ENCODE results near the gene EPHB4. TPM values are rescaled to one million over a fixed set of nuclear protein-coding genes. Genes with fewer than 3 reads are reported as not detected.
A peak's percentile ranks its signal among the peaks of the same experiment; 100 is the strongest.

EPHB4 gene
- total RNA-seq, 2 donors from 2014 or later = 106 to 117 TPM

- TF ChIP-seq, protein P1, sequence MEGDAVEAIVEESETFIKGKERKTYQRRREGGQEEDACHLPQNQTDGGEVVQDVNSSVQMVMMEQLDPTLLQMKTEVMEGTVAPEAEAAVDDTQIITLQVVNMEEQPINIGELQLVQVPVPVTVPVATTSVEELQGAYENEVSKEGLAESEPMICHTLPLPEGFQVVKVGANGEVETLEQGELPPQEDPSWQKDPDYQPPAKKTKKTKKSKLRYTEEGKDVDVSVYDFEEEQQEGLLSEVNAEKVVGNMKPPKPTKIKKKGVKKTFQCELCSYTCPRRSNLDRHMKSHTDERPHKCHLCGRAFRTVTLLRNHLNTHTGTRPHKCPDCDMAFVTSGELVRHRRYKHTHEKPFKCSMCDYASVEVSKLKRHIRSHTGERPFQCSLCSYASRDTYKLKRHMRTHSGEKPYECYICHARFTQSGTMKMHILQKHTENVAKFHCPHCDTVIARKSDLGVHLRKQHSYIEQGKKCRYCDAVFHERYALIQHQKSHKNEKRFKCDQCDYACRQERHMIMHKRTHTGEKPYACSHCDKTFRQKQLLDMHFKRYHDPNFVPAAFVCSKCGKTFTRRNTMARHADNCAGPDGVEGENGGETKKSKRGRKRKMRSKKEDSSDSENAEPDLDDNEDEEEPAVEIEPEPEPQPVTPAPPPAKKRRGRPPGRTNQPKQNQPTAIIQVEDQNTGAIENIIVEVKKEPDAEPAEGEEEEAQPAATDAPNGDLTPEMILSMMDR (conservative IDR thresholded peaks at IDR 0.05) = no peak
- peaks cover 11% of the 10 kb centered on the region for H3K27me3 Mint-ChIP-seq (ENCODE audit: insufficient read depth)
- H3K4me1 Mint-ChIP-seq = no peaks in the 10 kb centered on the region
- Histone ChIP-seq H3K9me3 (ENCODE audit: control insufficient read depth, low read length) (no peaks in the 10 kb centered on the region), H3K27me3 (ENCODE audit: control insufficient read depth, insufficient read depth, low read length, poor library complexity, severe bottlenecking) (no peaks in the 10 kb centered on the region), H3K4me3 (ENCODE audit: low read length) (no peak overlapping the region), H3K36me3 (ENCODE audit: control insufficient read depth, insufficient read depth, low read length) (no peaks in the 10 kb centered on the region), H3K27ac (ENCODE audit: low read depth, low read length) (no peak overlapping the region), H3K4me1 (ENCODE audit: control insufficient read depth, insufficient read depth, low read length) (no peaks in the 10 kb centered on the region), H3K9ac (ENCODE audit: extremely low read depth, low read length, poor library complexity, severe bottlenecking) (no peak overlapping the region)
- no peaks in the 10 kb centered on the region for H3K36me3 Mint-ChIP-seq (ENCODE audit: low read depth)
- H3K9me3 Mint-ChIP-seq = no peaks in the 10 kb centered on the region
- no peak for DNase-seq
- no peak overlapping the region for H3K4me3 Mint-ChIP-seq
- no peak overlapping the region for H3K27ac Mint-ChIP-seq
- 89 to 92% methylated on average over 4 to 9 of the region's 9 CpGs for WGBS, 2 experiments (ENCODE audit: insufficient coverage in 1 of 2, insufficient read length in 1 of 2)
Observed at GRCh38 chr7:100773491-100773890, 53.8 kb downstream of the EPHB4 start.

DNA sequence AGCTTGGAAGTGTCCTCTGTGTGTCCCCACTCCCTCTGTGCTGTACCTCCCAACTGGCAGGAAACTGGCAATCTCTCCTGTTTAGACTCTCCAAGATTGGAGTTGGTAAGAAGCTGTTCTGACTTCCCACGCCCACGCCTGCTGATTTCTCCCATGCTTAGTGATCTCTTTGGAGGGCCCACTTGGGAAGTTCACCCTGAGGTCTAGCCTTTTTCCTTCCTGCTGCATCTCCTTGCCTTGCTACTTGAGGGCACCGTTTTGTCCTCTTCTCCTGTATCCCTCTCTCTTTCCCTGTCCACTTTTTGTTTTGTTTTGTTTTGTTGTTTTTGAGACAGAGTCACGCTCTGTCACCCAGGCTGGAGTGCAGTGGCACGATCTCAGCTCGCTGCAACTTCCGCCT is 58.5 kb downstream of the EPHB4 start:
- TF ChIP-seq, protein P1 (conservative IDR thresholded peaks at IDR 0.05) = no peak
- no peak for DNase-seq
- no peak overlapping the region for H3K4me3 ChIP-seq (ENCODE audit: low read length)
- H3K27me3 ChIP-seq (ENCODE audit: control insufficient read depth, insufficient read depth, low read length, poor library complexity, severe bottlenecking) = no peaks in the 10 kb centered on the region
- no peak overlapping the region for H3K27ac ChIP-seq (ENCODE audit: low read depth, low read length)
- H3K27me3 Mint-ChIP-seq (ENCODE audit: insufficient read depth) = peaks cover 5% of the 10 kb centered on the region
- no peak overlapping the region for H3K4me3 Mint-ChIP-seq
- no peaks in the 10 kb centered on the region for H3K9me3 Mint-ChIP-seq
- H3K36me3 ChIP-seq (ENCODE audit: control insufficient read depth, insufficient read depth, low read length) = no peaks in the 10 kb centered on the region
- no peak overlapping the region for H3K9ac ChIP-seq (ENCODE audit: extremely low read depth, low read length, poor library complexity, severe bottlenecking)
- H3K9me3 ChIP-seq (ENCODE audit: control insufficient read depth, low read length) = no peaks in the 10 kb centered on the region
- no peaks in the 10 kb centered on the region for H3K36me3 Mint-ChIP-seq (ENCODE audit: low read depth)
- WGBS, 2 experiments (ENCODE audit: insufficient coverage in 1 of 2, insufficient read length in 1 of 2) = 87 to 89% methylated on average over 7 of the region's 7 CpGs
- no peak overlapping the region for H3K27ac Mint-ChIP-seq
- no peaks in the 10 kb centered on the region for H3K4me1 ChIP-seq (ENCODE audit: control insufficient read depth, insufficient read depth, low read length)
- no peaks in the 10 kb centered on the region for H3K4me1 Mint-ChIP-seq

- Mint-ChIP-seq H3K27ac (peak overlapping the region; percentile 46), H3K4me1 (no peaks in the 10 kb centered on the region), H3K27me3 (ENCODE audit: insufficient read depth) (peaks cover 4% of the 10 kb centered on the region), H3K9me3 (no peaks in the 10 kb centered on the region), H3K4me3 (no peak overlapping the region), H3K36me3 (ENCODE audit: low read depth) (no peaks in the 10 kb centered on the region)
- H3K9me3 ChIP-seq (ENCODE audit: control insufficient read depth, low read length) = no peaks in the 10 kb centered on the region
- H3K27ac ChIP-seq (ENCODE audit: low read depth, low read length) = no peak overlapping the region
- no peaks in the 10 kb centered on the region for H3K36me3 ChIP-seq (ENCODE audit: control insufficient read depth, insufficient read depth, low read length)
- no peak overlapping the region for H3K9ac ChIP-seq (ENCODE audit: extremely low read depth, low read length, poor library complexity, severe bottlenecking)
- WGBS, 2 experiments (ENCODE audit: insufficient coverage in 1 of 2, insufficient read length in 1 of 2) = 90 to 92% methylated on average over 12 to 16 of the region's 16 CpGs
- DNase-seq = no peak
- TF ChIP-seq, protein P1 (conservative IDR thresholded peaks at IDR 0.05) = no peak
- no peaks in the 10 kb centered on the region for H3K27me3 ChIP-seq (ENCODE audit: control insufficient read depth, insufficient read depth, low read length, poor library complexity, severe bottlenecking)
- H3K4me1 ChIP-seq (ENCODE audit: control insufficient read depth, insufficient read depth, low read length) = no peaks in the 10 kb centered on the region
- H3K4me3 ChIP-seq (ENCODE audit: low read length) = no peak overlapping the region
Observed at GRCh38 chr7:100765250-100765649, 62.1 kb downstream of the EPHB4 start.
